Stimulated activated naive B cell treated with anti-CD40 and anti-IgM and Interleukin-4, amounts not matched to agents 10 μg/mL and 1 μg/mL and 100 μg/mL, for 72 hours (primary cell): ENCODE measurements around the gene MAP7.
"Not testable (repeated sequence)": the region's sequence is repeated elsewhere in the genome, so short reads cannot be mapped to it uniquely, and the experiment has no call there.

Experiments used
- ATAC-seq, 2 donors: fragments of 150-1000 bp; cut with Tn5 transposase; replicated peaks; 2 replicates each; pipeline ENCODE4 v1.10.0; 2021; ENCODE audit warnings: moderate library complexity in 1 of 2
- DNase-seq: peaks from one replicate; pipeline ENCODE4 v3.0.0; 2021
- H3K27ac Mint-ChIP-seq: one replicate; pipeline ENCODE4 v1.8.0; 2022; ENCODE audit warnings: mild to moderate bottlenecking, mixed read lengths
- H3K27me3 Mint-ChIP-seq, 2 donors: one replicate each; pipeline ENCODE4 v1.8.0; 2022; ENCODE audit warnings: mixed read lengths in 2 of 2
- H3K36me3 Mint-ChIP-seq, 2 donors: one replicate each; pipeline ENCODE4 v1.8.0; 2022; ENCODE audit warnings: mixed read lengths in 2 of 2, mild to moderate bottlenecking in 1 of 2
- H3K4me1 Mint-ChIP-seq, 2 donors: one replicate each; pipeline ENCODE4 v1.8.0; 2022; ENCODE audit warnings: mixed read lengths in 2 of 2, mild to moderate bottlenecking in 1 of 2
- H3K4me3 Mint-ChIP-seq, 2 donors: one replicate each; pipeline ENCODE4 v1.8.0; 2022; ENCODE audit warnings: mild to moderate bottlenecking in 2 of 2, mixed read lengths in 2 of 2, moderate library complexity in 1 of 2
- H3K9me3 Mint-ChIP-seq, 2 donors: one replicate each; pipeline ENCODE4 v1.8.0; 2022; ENCODE audit warnings: mixed read lengths in 2 of 2, mild to moderate bottlenecking in 1 of 2

Gene MAP7

DNA sequence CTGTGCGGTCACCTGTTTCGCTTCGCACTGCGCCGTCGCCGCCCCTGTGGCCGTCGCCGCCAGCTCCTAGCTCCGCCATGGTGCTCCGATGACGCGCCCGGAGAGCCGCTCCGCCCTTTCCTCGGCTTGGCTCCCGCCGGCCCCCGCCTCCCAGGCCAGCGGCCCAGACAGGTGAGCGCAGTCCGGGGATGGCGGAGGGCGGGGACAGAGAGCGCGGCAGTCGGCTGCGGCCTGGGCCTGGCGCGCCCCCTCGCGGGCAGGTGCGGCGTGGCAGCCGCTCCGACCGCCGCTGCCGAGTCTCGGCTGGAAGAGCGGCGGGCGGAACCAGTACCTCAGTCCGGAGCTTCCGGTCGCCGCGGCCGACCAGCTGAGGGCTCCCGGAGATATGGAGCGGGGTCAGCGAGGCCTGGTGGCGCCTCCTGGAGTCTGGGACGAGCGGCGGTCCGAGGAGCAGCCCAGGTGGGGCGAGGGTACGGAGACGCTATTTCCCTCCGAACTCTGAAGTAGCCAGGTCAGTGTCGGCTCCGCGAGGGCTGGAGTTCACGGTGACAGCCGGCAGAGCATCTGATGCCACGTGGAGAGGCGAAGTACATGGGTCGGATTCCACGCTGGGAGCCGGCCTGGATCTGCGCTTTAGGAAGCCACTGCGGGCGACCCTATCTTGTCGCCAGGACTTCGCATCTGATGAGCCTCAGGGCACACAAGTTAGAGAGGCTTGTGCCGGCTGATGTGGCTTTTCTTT is at the start of gene MAP7:
MAP7 (minus strand) TSS at position 93 of the 742 bp plus-strand sequence; CDS start at position 79, 14 bp downstream.
- Mint-ChIP-seq H3K27me3 (peaks cover 18 to 29% of the 10 kb centered on the region in 2 donors), H3K9me3 (no peaks in the 10 kb centered on the region), H3K27ac (no peak within 1 kb of the TSS), H3K4me3 (peak within 1 kb of the TSS; percentile 65 to 75), H3K36me3 (peaks cover 0 to 6% of the 10 kb centered on the region in 2 donors), H3K4me1 (peaks cover 3 to 16% of the 10 kb centered on the region in 2 donors)
- DNase-seq (peak; percentile 52), ATAC-seq (peak; percentile 92 to 93)

DNA sequence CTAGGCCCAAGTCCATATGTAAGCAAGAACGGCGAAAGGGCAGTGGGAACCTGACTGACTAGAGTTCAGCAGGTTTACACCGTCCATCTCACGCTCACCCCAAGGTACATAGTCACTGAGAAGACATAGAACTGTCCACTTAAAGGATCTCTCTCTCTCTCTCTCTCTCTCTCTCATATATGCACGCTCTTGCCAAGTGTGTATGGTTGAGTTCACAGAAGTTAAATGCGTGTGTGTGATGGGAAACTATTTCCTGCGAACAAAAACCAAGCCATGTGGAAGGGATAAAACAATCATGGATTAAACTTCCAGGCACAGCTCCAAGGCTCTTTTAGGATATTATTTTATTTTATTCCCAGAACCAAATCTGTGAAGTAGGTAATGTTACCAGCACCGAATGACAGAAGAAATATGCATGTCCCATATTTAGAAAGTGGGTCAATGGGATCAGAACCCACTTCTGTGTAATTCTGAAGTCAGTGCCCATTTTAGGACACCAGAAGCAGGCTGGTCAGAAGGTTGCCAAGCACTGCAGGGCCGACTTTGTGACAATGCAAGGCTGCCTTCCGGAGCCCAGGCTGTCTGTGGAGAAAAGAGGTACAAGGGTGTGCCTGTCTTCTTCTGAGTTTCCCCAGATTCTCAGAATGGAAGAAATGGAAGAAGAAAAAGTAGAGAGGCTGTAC is 49.2 kb upstream of the MAP7 start:
- peaks cover 16 to 18% of the 10 kb centered on the region in 2 donors for H3K4me1 Mint-ChIP-seq
- DNase-seq (no peak), ATAC-seq (no peak)
- H3K27me3 Mint-ChIP-seq, result no peaks in the 10 kb centered on the region
- no peak overlapping the region for H3K4me3 Mint-ChIP-seq
- peaks cover 0 to 2% of the 10 kb centered on the region in 2 donors for H3K9me3 Mint-ChIP-seq
- peaks cover 48 to 69% of the 10 kb centered on the region in 2 donors for H3K36me3 Mint-ChIP-seq
- H3K27ac Mint-ChIP-seq, result no peak overlapping the region

DNA sequence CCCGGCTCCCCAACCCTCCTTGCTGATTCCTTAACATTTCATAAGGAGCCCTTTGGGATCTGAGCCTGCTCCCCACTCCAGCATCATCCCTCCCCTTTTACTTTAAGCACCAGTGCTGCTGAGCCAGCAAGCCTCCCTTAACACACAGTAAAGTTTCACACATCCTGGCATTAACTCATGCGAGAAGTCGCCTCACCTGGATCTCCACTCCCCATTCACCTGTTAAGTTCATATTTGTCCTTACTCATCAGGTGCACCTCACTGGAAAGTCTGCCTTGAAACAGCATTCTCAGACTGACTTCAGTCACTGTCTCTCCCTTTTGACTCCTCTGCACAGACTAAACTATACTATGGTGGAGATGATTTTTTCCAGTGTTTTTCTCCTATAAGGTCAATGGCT is 47.8 kb upstream of the MAP7 start:
- no peak for ATAC-seq
- DNase-seq, result no peak
- Mint-ChIP-seq H3K4me3 (no peak overlapping the region), H3K4me1 (peaks cover 29 to 30% of the 10 kb centered on the region in 2 donors), H3K27ac (no peak overlapping the region), H3K9me3 (peaks cover 0 to 2% of the 10 kb centered on the region in 2 donors), H3K27me3 (no peaks in the 10 kb centered on the region), H3K36me3 (peaks cover 45 to 66% of the 10 kb centered on the region in 2 donors)

DNA sequence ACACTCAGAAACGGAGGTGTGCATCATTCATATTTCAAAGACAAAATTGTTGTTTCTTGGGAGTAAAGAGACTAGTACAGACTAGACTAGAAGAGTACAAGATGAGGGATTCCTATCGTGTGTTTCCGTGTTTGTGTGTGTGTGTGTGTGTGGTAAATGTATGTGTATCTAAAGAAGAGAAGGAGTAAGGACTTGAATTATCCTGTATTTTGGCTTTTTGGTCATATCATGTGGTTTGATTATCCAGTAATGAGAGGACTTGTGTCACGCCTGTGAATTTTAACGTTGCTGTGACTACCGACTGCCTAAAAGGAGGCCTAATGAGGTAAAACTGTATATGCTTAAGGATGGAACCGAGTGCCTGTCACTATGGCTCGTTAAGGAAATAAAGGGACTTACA is 44.4 kb upstream of the MAP7 start:
- Mint-ChIP-seq H3K4me3 (peak overlapping the region; percentile 76 to 78), H3K27me3 (no peaks in the 10 kb centered on the region), H3K9me3 (peaks cover 0 to 6% of the 10 kb centered on the region in 2 donors), H3K36me3 (peaks cover 65 to 68% of the 10 kb centered on the region in 2 donors), H3K4me1 (peaks cover 35 to 41% of the 10 kb centered on the region in 2 donors), H3K27ac (peak overlapping the region; percentile 90)
- DNase-seq, result no peak
- ATAC-seq, result no peak

DNA sequence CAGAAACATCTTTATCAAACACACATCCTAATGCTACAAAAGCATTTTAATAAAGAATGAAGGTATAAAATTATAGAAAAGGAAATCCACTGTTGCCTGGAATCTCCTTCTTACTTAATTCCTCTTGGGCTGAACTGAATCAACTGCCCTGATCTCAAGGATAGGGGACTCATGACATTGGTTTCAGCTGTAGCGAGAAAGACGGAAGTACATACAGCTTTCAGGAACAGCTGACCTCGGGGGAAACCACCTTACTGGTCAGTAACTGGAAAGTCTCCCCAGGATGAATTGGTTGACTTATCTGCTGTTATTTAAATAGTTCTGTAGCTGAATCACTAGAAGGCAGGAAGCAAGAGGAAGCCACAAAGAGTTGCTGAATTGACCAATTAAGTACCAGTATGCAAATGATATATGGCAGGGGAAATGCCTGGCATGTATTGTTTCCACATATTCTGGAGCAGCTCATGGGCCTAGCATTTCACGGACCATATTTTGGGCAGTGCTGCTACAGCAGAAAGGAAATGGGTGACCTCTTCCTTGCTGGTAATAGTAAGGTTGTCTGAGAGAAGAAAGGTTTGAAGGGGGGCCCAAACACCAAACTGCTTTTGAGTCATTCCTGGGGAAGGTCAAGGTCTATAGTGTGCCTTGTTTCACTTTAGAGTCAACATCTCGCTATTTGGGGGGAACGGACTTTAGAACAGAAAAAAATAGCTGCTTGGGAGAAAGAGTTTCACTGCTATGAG is 43.7 kb upstream of the MAP7 start:
- H3K4me1 Mint-ChIP-seq, result peaks cover 35 to 44% of the 10 kb centered on the region in 2 donors
- peak; percentile 68 for DNase-seq
- peak overlapping the region; percentile 90 for H3K27ac Mint-ChIP-seq
- peak overlapping the region; percentile 76 to 78 for H3K4me3 Mint-ChIP-seq
- ATAC-seq, result peak; percentile 92 to 94
- peaks cover 0 to 6% of the 10 kb centered on the region in 2 donors for H3K9me3 Mint-ChIP-seq
- H3K36me3 Mint-ChIP-seq, result peaks cover 69 to 70% of the 10 kb centered on the region in 2 donors
- no peaks in the 10 kb centered on the region for H3K27me3 Mint-ChIP-seq

DNA sequence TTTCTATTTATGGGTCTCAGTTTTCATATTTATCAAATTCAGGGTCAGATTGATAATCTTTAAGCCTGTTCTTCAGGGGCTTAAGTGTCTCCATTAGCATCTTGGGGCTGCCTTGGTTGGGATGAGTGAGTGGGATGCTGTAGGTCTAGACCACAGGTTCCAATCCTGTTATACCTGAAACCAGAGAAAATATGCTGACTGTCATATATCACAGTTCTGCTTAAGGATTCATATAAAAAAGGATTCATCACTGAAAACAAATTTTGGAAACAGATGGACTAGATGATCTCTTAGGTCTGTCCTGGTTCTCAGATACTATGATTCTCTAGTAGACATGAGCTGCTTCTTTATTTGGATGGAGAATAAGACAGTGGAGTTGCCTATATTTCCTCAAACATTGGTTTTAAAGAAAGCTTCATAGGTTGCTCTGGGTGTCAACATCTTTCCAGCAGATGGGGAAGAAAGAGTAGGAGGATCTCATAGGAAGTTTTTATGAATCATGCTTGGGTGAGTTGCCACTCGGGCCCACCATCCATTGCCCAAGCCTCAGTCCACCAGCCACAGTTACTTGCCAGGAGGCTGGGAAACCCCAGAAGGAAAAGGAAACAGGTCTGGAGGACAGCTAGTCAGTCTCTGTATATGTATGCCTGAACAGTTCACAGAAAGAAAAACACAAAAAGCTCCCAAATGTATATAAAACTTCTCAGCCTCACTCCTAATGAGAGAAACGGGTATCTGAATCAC is 42.9 kb upstream of the MAP7 start:
- Mint-ChIP-seq H3K4me3 (peak overlapping the region in 1 of 2 donors; percentile 42), H3K9me3 (peaks cover 0 to 9% of the 10 kb centered on the region in 2 donors), H3K4me1 (peaks cover 36 to 49% of the 10 kb centered on the region in 2 donors), H3K27ac (peak overlapping the region; percentile 90), H3K36me3 (peaks cover 71 to 73% of the 10 kb centered on the region in 2 donors), H3K27me3 (no peaks in the 10 kb centered on the region)
- ATAC-seq, result no peak
- no peak for DNase-seq

DNA sequence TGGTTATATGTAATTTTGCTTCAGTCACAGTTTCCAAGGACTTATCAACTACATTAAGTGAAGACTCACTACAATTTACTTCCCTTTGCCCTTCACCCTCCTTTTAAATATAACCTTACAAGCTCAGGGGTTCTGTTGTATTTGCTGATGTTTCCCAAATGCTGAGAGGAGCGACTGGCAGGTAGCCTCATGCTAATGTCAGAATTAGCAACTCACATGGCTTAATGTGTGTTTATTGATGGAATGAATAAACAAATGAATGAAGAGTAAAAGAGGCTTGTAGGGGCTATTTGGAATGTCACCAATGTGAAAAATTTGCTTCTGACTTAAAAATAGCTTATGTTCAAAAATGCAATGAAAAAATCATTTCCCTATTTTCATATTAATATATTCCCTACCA is 41.4 kb upstream of the MAP7 start:
- H3K27ac Mint-ChIP-seq, result no peak overlapping the region
- no peak for ATAC-seq
- H3K36me3 Mint-ChIP-seq, result peaks cover 68 to 73% of the 10 kb centered on the region in 2 donors
- H3K4me1 Mint-ChIP-seq, result peaks cover 37 to 56% of the 10 kb centered on the region in 2 donors
- peaks cover 0 to 9% of the 10 kb centered on the region in 2 donors for H3K9me3 Mint-ChIP-seq
- no peak for DNase-seq
- no peak overlapping the region for H3K4me3 Mint-ChIP-seq
- no peaks in the 10 kb centered on the region for H3K27me3 Mint-ChIP-seq

DNA sequence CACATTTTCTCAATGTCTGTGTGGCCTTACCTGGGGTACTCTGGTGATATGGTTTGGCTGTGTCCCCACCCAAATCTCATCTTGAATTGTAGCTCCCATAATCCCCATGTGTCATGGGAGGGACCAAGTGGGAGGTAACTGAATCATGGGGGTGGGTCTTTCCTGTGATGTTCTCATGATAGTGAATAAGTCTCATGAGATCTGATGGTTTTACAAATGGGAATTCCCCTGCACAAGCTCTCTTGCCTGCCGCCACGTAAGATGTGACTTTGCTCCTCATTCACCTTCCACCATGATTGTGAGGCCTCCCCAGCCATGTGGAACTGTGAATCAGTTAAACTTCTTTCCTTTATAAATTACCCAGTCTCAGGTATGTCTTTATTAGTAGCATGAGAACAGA is 40.6 kb upstream of the MAP7 start:
- not testable (repeated sequence) for ATAC-seq, DNase-seq, H3K4me3 Mint-ChIP-seq, H3K27me3 Mint-ChIP-seq, H3K9me3 Mint-ChIP-seq
- peaks cover 63 to 70% of the 10 kb centered on the region in 2 donors for H3K36me3 Mint-ChIP-seq
- H3K4me1 Mint-ChIP-seq, result peaks cover 34 to 48% of the 10 kb centered on the region in 2 donors
- H3K27ac Mint-ChIP-seq, result peak overlapping the region; percentile 84

DNA sequence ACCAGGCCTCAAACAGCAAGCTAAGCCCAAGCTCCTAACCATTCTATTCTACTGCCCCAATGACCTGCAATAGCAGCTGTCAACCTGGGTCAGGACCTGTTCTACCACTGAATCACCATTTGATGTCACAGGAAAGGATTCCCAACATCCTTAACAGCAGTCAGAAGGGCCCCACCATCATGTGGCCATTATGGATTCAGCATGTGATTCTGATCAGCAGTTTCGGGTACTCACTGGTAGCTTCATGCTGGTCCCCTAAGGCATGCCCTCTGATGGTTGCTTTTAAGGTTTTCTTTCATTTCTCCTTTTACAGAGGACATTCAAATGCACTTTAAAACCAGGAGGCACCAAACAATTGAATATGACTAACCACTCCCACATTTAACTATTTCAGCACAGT is 37.3 kb upstream of the MAP7 start:
- ATAC-seq (peak; percentile 92 to 94), DNase-seq (no peak)
- H3K4me3 Mint-ChIP-seq, result no peak overlapping the region
- H3K27me3 Mint-ChIP-seq, result no peaks in the 10 kb centered on the region
- peaks cover 12 to 22% of the 10 kb centered on the region in 2 donors for H3K4me1 Mint-ChIP-seq
- no peak overlapping the region for H3K27ac Mint-ChIP-seq
- peaks cover 0 to 8% of the 10 kb centered on the region in 2 donors for H3K9me3 Mint-ChIP-seq
- peaks cover 57 to 71% of the 10 kb centered on the region in 2 donors for H3K36me3 Mint-ChIP-seq

DNA sequence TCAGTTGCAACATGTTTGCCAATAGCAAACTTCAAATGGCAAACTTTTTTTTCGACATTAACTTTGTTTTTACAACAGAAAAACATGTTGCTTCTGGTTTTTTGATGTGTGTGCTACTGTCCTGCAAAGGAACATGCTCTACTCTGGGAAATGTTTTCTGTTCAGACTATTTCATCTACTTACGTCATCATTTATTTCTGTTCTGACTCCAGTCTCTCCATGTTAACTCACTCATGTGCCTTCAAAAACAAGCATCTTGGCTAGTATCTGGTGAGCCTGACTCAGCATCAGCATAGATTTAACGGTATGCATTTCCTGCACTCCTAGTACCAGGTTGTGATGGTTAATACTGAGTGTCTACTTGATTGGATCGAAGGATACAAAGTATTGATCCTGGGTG is 36.1 kb upstream of the MAP7 start:
- ATAC-seq (no peak), DNase-seq (no peak)
- Mint-ChIP-seq H3K27me3 (no peaks in the 10 kb centered on the region), H3K9me3 (peaks cover 0 to 7% of the 10 kb centered on the region in 2 donors), H3K4me3 (no peak overlapping the region), H3K36me3 (peaks cover 45 to 59% of the 10 kb centered on the region in 2 donors), H3K27ac (no peak overlapping the region), H3K4me1 (peaks cover 10 to 21% of the 10 kb centered on the region in 2 donors)

DNA sequence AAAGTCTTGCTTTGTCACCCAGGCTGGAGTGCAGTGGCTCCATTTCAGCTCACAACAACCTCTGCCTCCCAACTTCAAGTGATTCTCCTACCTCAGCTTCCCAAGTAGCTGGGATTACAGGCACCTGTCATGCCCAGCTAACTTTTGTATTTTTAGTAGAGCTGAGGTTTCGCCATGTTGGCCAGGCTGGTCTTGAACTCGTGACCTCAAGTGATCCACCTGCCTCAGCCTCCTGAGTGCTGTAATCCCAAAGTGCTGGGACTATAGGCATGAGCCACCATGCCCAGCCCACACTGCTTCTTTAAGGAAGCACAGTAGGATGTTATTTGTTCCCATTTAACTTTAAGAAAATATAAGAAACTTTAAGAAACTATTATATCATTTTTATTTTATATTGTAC is 35.3 kb upstream of the MAP7 start:
- not testable (repeated sequence) for H3K9me3 Mint-ChIP-seq, H3K4me3 Mint-ChIP-seq, H3K27me3 Mint-ChIP-seq, ATAC-seq, H3K27ac Mint-ChIP-seq, DNase-seq
- H3K36me3 Mint-ChIP-seq, result peaks cover 37 to 57% of the 10 kb centered on the region in 2 donors
- peaks cover 8 to 15% of the 10 kb centered on the region in 2 donors for H3K4me1 Mint-ChIP-seq

DNA sequence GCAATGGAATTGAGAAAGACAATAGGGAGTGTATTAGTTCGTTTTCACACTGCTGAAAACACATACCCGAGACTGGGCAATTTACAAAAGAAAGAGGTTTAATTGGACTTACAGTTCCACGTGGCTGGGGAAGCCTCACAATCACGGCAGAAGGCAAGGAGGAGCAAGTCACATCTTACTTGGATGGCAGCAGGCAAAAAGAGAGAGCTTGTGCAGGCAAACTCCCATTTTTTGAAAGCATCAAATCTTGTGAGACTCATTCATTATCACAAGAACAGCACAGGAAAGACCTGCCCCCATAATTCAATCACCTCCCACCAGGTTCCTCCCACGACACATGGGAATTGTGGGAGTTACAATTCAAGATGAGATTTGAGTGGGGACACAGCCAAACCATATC is 34.1 kb upstream of the MAP7 start:
- H3K27ac Mint-ChIP-seq, ATAC-seq, H3K9me3 Mint-ChIP-seq, H3K27me3 Mint-ChIP-seq, DNase-seq, H3K4me3 Mint-ChIP-seq: not testable (repeated sequence)
- peaks cover 8 to 15% of the 10 kb centered on the region in 2 donors for H3K4me1 Mint-ChIP-seq
- H3K36me3 Mint-ChIP-seq, result peaks cover 31 to 56% of the 10 kb centered on the region in 2 donors

DNA sequence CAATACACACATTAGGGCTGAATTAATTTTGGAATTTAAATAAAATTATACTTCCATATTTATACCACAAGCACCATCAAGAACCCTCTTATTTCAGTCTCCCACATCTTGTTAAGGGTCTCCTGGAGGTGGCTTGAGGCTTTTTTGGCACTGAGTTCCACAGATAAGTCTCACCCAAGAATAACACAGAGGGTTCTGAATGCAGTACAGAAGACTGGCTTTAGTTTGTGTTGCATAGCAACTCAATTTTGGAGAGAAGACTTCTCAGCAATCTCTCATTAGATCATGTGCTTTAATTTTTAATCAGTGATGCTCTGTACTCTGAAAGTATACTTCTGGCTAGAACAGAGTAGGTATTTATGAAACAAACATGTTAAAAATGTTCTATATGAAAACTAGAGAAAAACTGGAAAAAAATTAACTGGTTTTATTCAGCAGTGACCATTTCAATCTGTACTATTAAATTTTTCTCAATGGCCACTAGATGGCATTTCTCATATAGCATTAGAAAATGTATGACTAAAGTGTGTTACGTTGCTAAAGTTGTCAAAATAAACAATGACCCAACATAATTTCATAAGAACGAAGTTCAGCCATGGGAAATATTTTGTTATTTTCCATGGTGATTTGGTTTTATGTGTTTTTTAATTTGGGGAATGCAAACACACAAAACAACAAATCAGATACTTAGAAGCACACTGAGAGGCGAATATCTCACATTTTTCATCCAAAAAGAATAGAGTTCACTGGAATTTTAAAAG is 32.7 kb upstream of the MAP7 start:
- H3K27me3 Mint-ChIP-seq, result no peaks in the 10 kb centered on the region
- H3K36me3 Mint-ChIP-seq, result peaks cover 30 to 55% of the 10 kb centered on the region in 2 donors
- DNase-seq (no peak), ATAC-seq (peak; percentile 41 to 52)
- H3K27ac Mint-ChIP-seq, result no peak overlapping the region
- H3K9me3 Mint-ChIP-seq, result no peaks in the 10 kb centered on the region
- H3K4me1 Mint-ChIP-seq, result peaks cover 5 to 6% of the 10 kb centered on the region in 2 donors
- no peak overlapping the region for H3K4me3 Mint-ChIP-seq
